GM20000 (cell line): ENCODE measurements around the gene RTN4RL2.

ENCODE experiments used
- DNase-seq: peaks from one replicate; pipeline ENCODE4 v3.0.0; 2012; ENCODE audit warnings: low spot score
- CTCF ChIP-seq: IDR thresholded peaks from 2 replicates; pipeline ENCODE4 v1.5.1; 2012; ENCODE audit warnings: mild to moderate bottlenecking, control low read depth; ENCODE audit errors: extremely low read depth, missing control alignments

The RTN4RL2 gene

GRCh38 chr11:57502870-57503269 is 42.5 kb downstream of the RTN4RL2 start:
- TF ChIP-seq CTCF = no peak
- DNase-seq = no peak

GRCh38 chr11:57504511-57504910 is 44.2 kb downstream of the RTN4RL2 start:
- TF ChIP-seq CTCF = no peak
- no peak for DNase-seq

- TF ChIP-seq CTCF = no peak
- no peak for DNase-seq
Measured at GRCh38 chr11:57506522-57506921, 46.2 kb downstream of the RTN4RL2 start.

- DNase-seq = no peak
- TF ChIP-seq CTCF = no peak
Measured at GRCh38 chr11:57508341-57509170, 48.2 kb downstream of the RTN4RL2 start.

- no peak for TF ChIP-seq CTCF
- no peak for DNase-seq
Measured at GRCh38 chr11:57511741-57512430, 51.6 kb downstream of the RTN4RL2 start.

- DNase-seq = no peak
- TF ChIP-seq CTCF = no peak
Measured at GRCh38 chr11:57512646-57513451, 52.5 kb downstream of the RTN4RL2 start.

- no peak for TF ChIP-seq CTCF
Measured at GRCh38 chr11:57513452-57513795, 53.1 kb downstream of the RTN4RL2 start.

More at GRCh38 chr11:57513452-57513795, 53.1 kb downstream of the RTN4RL2 start:
- no peak for DNase-seq
